ENCODE measurements around the gene TLR10.
"Not testable (repeated sequence)": the region's sequence is repeated elsewhere in the genome, so short reads cannot be mapped to it uniquely, and the experiment has no call there.

Gene TLR10

DNA sequence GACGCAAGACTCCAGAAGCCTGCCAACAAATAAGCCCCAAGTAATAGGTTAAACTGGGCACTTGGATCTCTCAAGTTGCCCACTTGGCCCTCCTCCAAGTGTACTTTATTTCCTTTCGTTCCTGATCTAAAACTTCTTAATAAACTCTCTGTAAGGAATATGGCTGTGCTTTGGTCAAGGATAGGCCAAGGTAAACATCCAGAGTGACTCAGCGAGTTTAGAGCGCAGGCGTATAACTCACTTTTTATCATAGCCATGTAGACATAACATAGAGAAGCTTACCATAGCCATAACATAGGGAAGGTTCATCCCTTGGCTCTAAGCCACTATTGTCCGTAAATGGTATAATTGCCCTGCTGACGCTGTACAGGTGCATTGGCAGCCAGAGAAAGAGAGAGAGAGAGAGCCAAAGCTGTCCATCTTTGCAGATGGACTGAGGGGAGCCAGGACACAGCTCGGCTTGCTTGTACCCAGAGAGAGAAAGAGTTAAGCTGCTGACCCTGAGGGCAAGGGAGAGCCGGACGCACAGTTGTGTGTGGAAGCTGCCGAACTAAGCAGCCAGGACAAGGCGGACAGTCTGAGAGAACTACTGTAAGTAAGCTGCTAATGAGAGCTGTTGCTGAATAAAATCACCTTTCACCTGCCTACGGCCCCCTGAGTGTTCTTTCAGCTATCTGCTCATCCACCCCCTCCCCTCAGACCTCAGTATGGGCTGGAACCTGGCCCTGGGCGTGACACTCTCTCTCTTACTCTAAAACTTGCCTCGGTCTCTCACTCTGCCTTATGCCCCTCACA is 20.0 kb upstream of the TLR10 start:
- DNase-seq: no peak

DNA sequence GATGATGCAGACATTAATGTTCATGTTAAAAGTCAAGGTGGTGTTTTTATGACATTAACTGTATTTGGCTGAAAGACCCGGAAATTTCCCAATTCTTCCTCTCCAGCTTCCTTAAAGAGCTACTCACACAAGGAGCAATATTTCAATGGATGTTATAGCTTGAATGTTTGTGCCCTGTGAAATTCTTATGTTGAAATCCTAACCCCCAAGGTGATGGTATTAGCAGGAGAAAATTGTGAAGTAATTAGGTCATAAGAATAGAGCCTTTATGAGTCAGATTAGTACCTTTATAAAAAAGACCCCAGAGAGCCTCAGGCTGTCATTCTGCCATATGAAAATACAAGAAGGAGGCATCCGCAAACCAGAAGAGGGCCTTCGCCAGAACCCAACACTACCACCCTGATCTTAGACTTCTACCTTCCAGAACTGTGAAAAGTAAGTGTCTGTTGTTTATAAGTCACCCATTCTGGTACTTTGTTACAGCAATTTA is 18.2 kb upstream of the TLR10 start:
- DNase-seq: no peak

GRCh38 chr4:38800366-38800765 is 17.6 kb upstream of the TLR10 start:
- DNase-seq: no peak

DNA sequence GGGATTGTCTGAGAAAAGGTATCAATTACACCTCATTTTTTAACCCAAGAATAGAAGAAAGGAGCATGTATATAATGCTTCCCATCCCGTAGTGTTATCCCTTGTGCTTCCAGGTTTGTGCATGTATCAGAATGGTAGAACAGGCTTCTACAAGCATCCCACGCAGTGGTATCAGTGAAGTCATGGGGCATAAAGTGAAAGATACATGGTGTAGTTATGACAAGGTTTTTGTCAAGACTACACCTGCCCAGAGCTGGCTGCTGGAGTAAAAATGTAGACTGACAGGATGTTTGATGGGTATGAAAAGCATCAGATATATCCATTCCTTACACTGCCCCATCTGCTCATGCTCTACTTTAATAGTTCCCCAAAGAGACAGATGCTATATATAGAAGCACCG is 12.3 kb upstream of the TLR10 start:
- DNase-seq: no peak

- DNase-seq: no peak
Observed at GRCh38 chr4:38794051-38794450, 11.3 kb upstream of the TLR10 start.

DNA sequence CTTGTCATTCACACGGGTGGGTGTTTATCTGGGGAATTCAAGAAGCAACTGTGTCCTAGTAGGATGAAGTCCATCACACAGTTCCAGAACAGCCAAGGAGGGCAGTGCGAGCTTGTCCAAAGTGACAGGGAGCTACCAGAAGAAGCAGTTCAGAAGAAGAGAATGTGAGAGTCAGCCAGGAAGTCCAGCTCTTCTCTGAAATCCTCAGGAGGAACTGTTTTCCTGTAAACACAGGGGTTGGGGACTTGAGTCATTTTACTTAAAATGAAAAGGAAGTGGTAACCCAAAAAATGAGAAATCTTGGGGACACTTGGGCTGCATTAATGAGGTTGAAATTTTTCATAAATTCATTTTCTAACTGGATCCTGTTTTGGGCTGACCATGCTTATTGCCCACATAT is 8.2 kb upstream of the TLR10 start:
- peak; percentile 34 for DNase-seq

GRCh38 chr4:38788317-38788716 is 5.5 kb upstream of the TLR10 start:
- DNase-seq: no peak

- DNase-seq: no peak
Observed at GRCh38 chr4:38787693-38788092, 4.9 kb upstream of the TLR10 start.

- peak; percentile 54 for DNase-seq
Observed at GRCh38 chr4:38785901-38786402, 3.2 kb upstream of the TLR10 start.

DNA sequence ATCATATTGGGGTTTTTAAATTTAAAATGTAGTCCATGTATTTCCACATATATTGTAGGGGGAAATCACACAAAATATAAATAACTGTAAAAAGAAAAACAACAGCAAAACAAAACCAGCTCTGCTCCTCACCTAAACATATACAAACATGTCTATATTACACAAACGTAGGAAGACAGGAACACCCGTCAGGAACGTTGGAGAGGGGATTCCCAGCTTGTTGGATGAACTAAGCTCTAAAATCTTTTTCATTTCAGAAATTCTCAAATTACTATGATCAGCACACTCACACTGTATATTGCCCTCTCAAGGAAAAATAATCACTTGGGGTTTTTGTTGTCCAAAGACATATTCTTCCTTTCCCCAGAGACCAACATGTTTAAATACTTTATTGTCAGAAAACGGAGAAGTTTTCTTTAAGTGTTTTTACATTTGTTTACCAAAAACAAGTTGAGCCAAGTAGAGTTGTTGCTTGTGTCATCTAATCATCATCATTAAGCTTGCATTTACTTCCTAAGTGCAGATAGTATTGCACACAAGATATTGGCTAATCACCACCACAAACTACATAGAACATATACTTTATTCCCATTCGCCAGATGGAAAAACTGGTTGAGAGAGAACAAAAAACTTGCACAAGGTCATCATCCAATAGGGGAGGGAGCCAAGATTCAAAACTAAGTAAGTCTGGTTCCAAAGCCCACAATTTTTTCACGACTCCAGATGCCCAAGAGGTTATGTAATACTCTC is 2.4 kb upstream of the TLR10 start:
- DNase-seq: no peak

- DNase-seq: no peak
Observed at GRCh38 chr4:38784141-38784540, 1.4 kb upstream of the TLR10 start.

GRCh38 chr4:38783109-38783460 is 295 bp upstream of the TLR10 start:
- no peak for DNase-seq

- no peak for DNase-seq
Observed at GRCh38 chr4:38781854-38782261, 932 bp downstream of the TLR10 start.

DNA sequence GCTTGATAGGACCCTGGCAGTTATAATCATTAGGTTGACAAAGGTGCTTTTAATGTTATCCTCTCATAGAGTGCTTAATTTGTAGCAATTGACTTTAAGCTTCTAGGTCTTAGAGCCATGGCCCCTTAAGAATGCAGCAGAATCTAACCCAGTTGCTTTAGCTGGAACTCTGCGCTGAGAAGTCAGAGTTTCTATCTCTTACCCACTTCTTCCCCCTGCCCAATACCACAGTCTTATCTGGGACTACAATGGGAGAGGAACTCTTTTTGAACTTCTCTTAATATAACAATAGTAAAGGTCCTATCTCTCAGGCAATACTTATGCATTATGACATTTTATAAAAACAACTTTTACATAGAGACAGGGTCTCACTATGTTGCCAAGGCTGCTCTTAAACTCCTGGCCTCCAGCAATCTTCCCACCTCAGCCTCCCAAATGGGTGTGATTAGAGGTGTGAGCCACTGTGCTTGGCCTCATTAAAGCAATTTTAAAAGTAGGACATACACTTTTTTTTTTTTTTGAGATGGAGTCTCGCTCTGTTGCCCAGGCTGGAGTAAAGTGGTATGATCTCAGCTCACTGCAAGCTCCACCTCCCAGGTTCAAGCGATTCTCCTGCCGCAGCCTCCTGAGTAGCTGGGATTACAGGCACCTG is 1.8 kb downstream of the TLR10 start:
- no peak for DNase-seq

GRCh38 chr4:38779790-38780189 is 3.0 kb downstream of the TLR10 start:
- DNase-seq: no peak

DNA sequence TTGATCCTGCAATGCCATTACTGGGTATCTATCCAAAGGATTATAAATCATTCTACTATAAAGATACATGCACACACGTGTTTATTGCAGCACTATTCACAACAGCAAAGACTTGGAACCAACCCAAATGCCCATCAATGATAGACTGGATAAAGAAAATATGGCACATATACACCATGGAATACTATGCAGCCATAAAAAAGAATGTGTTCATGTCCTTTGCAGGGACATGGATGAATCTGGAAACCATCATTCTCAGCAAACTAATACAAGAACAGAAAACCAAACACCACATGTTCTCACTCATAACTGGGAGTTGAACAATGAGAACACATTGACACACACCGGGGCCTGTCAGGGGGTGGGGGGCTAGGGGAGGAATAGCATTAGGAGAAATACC is 4.9 kb downstream of the TLR10 start:
- DNase-seq: not testable (repeated sequence)

GRCh38 chr4:38775326-38775725 is 7.5 kb downstream of the TLR10 start:
- DNase-seq: no peak

- no peak for DNase-seq
Observed at GRCh38 chr4:38774181-38774955, 8.4 kb downstream of the TLR10 start.

DNA sequence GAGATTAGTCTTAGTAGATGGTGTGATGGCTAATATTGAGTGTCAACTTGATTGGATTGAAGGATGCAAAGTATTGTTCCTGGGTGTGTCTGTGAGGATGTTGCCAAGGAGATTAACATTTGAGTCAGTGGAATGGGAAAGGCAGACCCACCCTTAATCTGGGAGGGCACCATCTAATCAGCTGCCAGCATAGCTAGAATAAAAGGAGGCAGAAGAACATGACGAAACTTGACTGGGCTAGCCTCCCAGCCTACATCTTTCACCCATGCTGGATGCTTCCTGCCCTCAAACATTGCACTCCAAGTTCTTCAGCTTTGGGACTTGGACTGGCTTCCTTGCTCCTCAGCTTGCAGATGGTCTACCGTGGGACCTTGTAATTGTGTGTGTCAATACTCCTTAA is 12.5 kb downstream of the TLR10 start:
- DNase-seq: not testable (repeated sequence)

- DNase-seq: no peak
Observed at GRCh38 chr4:38769857-38770256, 12.9 kb downstream of the TLR10 start.

GRCh38 chr4:38769441-38769840 is 13.3 kb downstream of the TLR10 start:
- no peak for DNase-seq

DNA sequence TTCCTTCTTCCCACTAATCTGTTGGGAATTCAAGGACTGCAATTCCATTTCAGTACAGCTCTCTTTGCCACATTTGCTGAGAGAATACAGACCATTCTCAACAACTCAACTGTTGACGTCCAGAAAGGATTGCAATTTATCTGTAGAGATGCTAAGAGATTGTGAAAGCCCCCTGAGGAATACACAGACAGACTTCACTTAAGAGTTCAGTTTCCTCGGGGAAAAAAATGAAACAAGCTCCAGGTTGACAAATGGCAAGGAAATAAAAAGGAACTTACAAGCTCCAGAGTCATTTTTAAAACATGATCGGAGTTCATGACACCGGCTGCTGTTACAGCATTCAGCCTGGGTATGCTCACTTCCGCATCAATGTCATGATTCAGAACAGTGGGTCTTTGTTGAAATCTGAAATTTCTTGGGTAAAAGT is 13.8 kb downstream of the TLR10 start:
- DNase-seq: no peak

DNA sequence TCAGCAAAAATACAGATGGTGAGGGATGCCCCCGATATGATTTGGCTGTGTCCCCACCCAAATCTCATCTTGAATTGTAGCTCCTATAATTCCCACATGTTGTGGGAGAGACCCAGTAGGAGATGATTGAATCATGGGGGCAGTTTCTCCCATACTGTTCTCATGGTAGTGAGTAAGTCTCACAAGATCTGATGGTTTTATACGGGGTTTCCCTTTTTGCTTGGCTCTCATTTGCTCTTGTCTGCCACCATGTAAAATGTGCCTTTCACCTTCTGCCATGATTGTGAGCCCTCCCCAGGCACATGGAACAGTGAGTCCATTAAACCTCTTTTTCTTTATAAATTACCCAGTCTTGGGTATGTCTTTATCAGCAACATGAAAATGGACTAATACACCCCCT is 15.8 kb downstream of the TLR10 start:
- DNase-seq: not testable (repeated sequence)

Data from CD4-positive, alpha-beta T cell treated with Interferon gamma for 1 hour (primary cell).